Immature natural killer cell (primary cell): Measurements from ENCODE around the gene HSF2. TPM values are rescaled to one million over a fixed set of nuclear protein-coding genes. Genes with fewer than 3 reads are reported as not detected.

ENCODE experiments used
- polyA plus RNA-seq, 3 donors: library from polyadenylated mRNA; unstranded; fragments of 300-500 nt; fragmentation: Illumina TruSeq; gene quantifications; one replicate each; pipeline ENCODE4 v1.2.3, GENCODE V29; 2021

The HSF2 gene
- polyA plus RNA-seq, 3 donors from 2014 or later, result 5.3 to 12.2 (median 11.6) TPM

Other genes starting within 250 kb of the HSF2 start
- 100 to 1,000 TPM in 2 of 3 donors, 10 to 100 TPM in 1; 89.0 to 177 (median 131) TPM for gene SERINC1, start 72.2 kb downstream of the HSF2 start, polyA plus RNA-seq
- 1 to 10 TPM in 2 of 3 donors, not detected in 1; 2.1 to 5.0 TPM for gene PKIB, start 210.8 kb downstream of the HSF2 start, polyA plus RNA-seq